Heart right ventricle (tissue), 16 donors: ENCODE measurements around the gene KRT86. TPM values are rescaled to one million over a fixed set of nuclear protein-coding genes. Genes with fewer than 3 reads are reported as not detected.

Source experiments
- ATAC-seq, 8 donors: fragments of 200-7000 bp; cut with Tn5 transposase; one replicate each; pipeline ENCODE4 v1.9.1; 2020; ENCODE audit warnings: mild to moderate bottlenecking in 8 of 8, moderate library complexity in 8 of 8, moderate number of reproducible peaks in 1 of 8
- DNase-seq, 2 donors: peaks; one replicate each; pipeline ENCODE4 v3.0.0-alpha.2; 2020
- H3K27ac ChIP-seq, 10 donors: fragments of 200-600 bp; sonication (generic) in 2 of 10; one replicate each; pipeline versions ENCODE4 v1.5.0 to v1.8.0; 2020 to 2022; ENCODE audit warnings: mild to moderate bottlenecking in 3 of 10
- H3K27me3 ChIP-seq, 7 donors: fragments of 200-600 bp; one replicate each; pipeline ENCODE4 v1.8.0; 2021 to 2022; ENCODE audit warnings: mild to moderate bottlenecking in 2 of 7
- H3K36me3 ChIP-seq, 9 donors: fragments of 200-600 bp; sonication (generic) in 1 of 9; one replicate each; pipeline versions ENCODE4 v1.5.0 to v1.8.0; 2020 to 2022; ENCODE audit warnings: mild to moderate bottlenecking in 2 of 9
- H3K4me1 ChIP-seq, 9 donors: fragments of 200-600 bp; sonication (generic) in 1 of 9; one replicate each; pipeline versions ENCODE4 v1.5.0 to v1.8.0; 2020 to 2022; ENCODE audit warnings: mild to moderate bottlenecking in 4 of 9
- H3K4me3 ChIP-seq, 10 donors: fragments of 200-600 bp; sonication (generic) in 2 of 10; one replicate each; pipeline versions ENCODE4 v1.5.0 to v1.8.0; 2020 to 2022; ENCODE audit warnings: mild to moderate bottlenecking in 7 of 10, moderate library complexity in 2 of 10
- H3K9me3 ChIP-seq, 11 donors: fragments of 200-600 bp in 10 of 11; sonication (generic) in 2 of 11; one replicate each; pipeline versions ENCODE4 v1.5.0 to v1.8.0; 2013 to 2022; ENCODE audit warnings: mild to moderate bottlenecking in 2 of 11, control low read depth in 1 of 11, moderate library complexity in 1 of 11
- WGBS, 2 donors: extraction: QIAGEN DNeasy Blood & Tissue Kit; methylation state at CpG; one replicate each; pipeline ENCODE4 v1.1.7; 2013; ENCODE audit warnings: inconsistent platforms in 1 of 2; 5-methylcytosine and 5-hydroxymethylcytosine counted together
- intact Hi-C, 10 donors: fragments of 100-400 bp; cut with DNase I; formaldehyde crosslinking; loops; one replicate each; pipeline versions ENCODE4 v1.11.1 to v1.14.2; 2022
- polyA plus RNA-seq, 2 donors: library from polyadenylated mRNA; stranded (reverse); fragments of 200-250 nt; gene quantifications; one replicate each; pipeline ENCODE4 v1.2.3, GENCODE V29; 2013
- total RNA-seq, 10 donors: library from RNA; stranded (reverse); fragmentation: NEBNext Ultra II Directional in 3 of 10; extraction: Animal tissue kit (Norgen Biotek cat#: 25700) in 3 of 10; gene quantifications; one replicate each; pipeline versions ENCODE4 v1.2.1 to v1.2.4, GENCODE V29; 2021 to 2023
- TF ChIP-seq, protein P1 (sequence below), 9 donors: fragments of 200-600 bp; sonication (generic) in 2 of 9; IDR thresholded peaks; one replicate each; pipeline versions ENCODE4 v1.5.0 to v1.8.0; 2021 to 2022; ENCODE audit warnings: antibody characterized with exemption in 9 of 9, mild to moderate bottlenecking in 5 of 9, moderate library complexity in 1 of 9
- donor health status: Arrhythmogenic right ventricular cardiomyopathy.
- donor health status: ischemic (EF 13 %, LVEDD 7.1; RV severe dilation, severe dysfunction).
- donor health status: healthy with polysubstance abuse.
- donor health status: DM: no; HTN: yes; CAD: no.
- donor health status: DM: no; HTN: no; CAD: no.
- donor health status: ischemic (EF 25% LVEDD 6.9; RV normal size, moderate dysfunction).
- donor health status: ischemic (EF 25% LVEDD 5.7; RV mildly dilated, moderate dysfunction).
- donor health status: healthy.
- donor health status: DM: yes; HTN: yes; CAD: no.
- donor health status: Ischemic cardiomyopathy.
- donor health status: ischemic (EF 35%, LVEDD 5.7; RV mildly dilated, moderate dysfunction).
- donor health status: nonischemic (EF 11% LVEDD 7.7; RV severe dilation, severe dysfunction).
- donor health status: DM: yes; HTN: yes; CAD: no.
- donor health status: PGD.
- donor health status: ischemic (EF 29% LVEDD 5.4; RV normal size, mild dysfunction).
- donor health status: nonischemic (EF 23%, LVEDD 6.1; RV moderate dilation, normal function).

Gene KRT86
- total and polyA plus RNA-seq, 12 donors: 0.01 to 0.19 TPM; not detected in 10

DNA sequence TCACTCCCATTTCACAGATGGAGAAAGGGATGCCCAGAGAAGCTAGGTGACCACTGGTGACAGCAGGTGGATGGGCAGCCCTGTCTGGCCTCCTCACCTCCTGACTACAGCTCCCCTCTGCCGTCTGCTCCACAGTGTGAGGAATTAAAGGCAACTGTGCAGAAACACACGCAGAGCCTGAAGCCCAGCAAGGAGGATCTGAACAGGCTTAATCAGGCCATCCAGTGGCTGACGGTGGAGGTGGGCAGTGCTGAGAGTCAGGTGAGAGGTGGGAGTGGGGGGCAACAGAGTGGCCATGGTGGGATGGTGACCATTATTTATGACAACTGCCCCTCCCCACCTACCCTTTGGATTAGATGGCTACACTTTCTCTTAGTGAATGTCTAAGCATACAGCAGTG lies 1.2 kb downstream of the KRT86 start:
- intact Hi-C loops: loop anchor here in 5 of 10 donors (5.0 to 10.0 kb wide), 5 partner anchors 58 to 118 kb away; no protein-coding TSS in a partner anchor
- no peak overlapping the region for H3K4me3 ChIP-seq
- H3K36me3 ChIP-seq: no peaks in the 10 kb centered on the region
- H3K27ac ChIP-seq: no peak overlapping the region
- H3K4me1 ChIP-seq: peaks cover 0 to 22% (median 6%) of the 10 kb centered on the region in 9 donors
- no peak for ATAC-seq
- H3K9me3 ChIP-seq: no peaks in the 10 kb centered on the region
- WGBS, 2 donors: 65 to 81% methylated on average over 3 of the region's 3 CpGs
- TF ChIP-seq, protein P1, sequence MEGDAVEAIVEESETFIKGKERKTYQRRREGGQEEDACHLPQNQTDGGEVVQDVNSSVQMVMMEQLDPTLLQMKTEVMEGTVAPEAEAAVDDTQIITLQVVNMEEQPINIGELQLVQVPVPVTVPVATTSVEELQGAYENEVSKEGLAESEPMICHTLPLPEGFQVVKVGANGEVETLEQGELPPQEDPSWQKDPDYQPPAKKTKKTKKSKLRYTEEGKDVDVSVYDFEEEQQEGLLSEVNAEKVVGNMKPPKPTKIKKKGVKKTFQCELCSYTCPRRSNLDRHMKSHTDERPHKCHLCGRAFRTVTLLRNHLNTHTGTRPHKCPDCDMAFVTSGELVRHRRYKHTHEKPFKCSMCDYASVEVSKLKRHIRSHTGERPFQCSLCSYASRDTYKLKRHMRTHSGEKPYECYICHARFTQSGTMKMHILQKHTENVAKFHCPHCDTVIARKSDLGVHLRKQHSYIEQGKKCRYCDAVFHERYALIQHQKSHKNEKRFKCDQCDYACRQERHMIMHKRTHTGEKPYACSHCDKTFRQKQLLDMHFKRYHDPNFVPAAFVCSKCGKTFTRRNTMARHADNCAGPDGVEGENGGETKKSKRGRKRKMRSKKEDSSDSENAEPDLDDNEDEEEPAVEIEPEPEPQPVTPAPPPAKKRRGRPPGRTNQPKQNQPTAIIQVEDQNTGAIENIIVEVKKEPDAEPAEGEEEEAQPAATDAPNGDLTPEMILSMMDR (IDR thresholded peaks at IDR 0.05): no peak
- no peak for DNase-seq
- peaks cover 0 to 58% (median 32%) of the 10 kb centered on the region in 7 donors for H3K27me3 ChIP-seq

DNA sequence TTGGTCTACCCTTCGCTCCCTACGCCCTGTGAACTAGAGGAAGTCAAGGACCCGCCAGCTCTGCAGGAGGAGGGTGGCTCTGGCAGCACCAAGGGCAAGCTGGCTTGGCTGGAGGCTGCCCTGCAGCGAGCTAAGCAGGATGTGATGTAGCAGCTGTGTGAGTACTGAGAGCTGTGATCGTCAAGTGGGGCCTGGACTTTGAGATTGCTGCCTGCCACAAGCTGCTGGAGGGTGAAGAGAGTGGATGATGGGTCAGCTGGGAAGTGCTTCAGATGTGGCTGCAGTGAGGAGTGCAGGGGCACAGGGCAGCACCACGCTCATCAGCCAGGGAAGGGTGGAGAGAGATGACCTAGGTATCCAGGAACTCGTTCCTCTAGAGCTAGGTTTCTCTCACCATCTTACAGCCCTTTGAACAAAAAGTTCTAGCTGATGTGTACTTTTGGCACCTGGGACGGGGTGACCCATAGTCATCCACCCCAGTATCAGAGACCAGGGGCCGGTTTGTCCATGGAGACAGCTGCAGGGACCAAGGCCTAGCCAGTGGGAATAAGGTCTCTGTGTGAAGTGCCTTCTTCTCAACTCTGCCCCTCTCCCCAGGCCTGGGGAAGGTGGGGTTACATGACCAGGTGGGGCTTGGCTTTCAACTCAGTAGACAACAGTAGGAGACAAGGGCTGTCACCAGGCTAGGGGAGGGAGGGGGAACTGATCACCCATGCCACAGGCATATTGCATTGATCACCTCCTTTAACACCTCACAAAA lies 3.2 kb downstream of the KRT86 start:
- H3K27ac ChIP-seq: no peak overlapping the region
- TF ChIP-seq, protein P1 (IDR thresholded peaks at IDR 0.05): no peak
- H3K9me3 ChIP-seq: no peaks in the 10 kb centered on the region
- no peak for DNase-seq
- peaks cover 0 to 32% (median 10%) of the 10 kb centered on the region in 9 donors for H3K4me1 ChIP-seq
- 87% methylated on average over 9 of the region's 9 CpGs for WGBS, 2 donors
- intact Hi-C loops: loop anchor here in 5 of 10 donors (5.0 to 10.0 kb wide), 5 partner anchors 60 to 120 kb away; no protein-coding TSS in a partner anchor
- H3K27me3 ChIP-seq: peaks cover 0 to 55% (median 27%) of the 10 kb centered on the region in 7 donors
- no peak overlapping the region for H3K4me3 ChIP-seq
- no peak for ATAC-seq
- no peaks in the 10 kb centered on the region for H3K36me3 ChIP-seq

DNA sequence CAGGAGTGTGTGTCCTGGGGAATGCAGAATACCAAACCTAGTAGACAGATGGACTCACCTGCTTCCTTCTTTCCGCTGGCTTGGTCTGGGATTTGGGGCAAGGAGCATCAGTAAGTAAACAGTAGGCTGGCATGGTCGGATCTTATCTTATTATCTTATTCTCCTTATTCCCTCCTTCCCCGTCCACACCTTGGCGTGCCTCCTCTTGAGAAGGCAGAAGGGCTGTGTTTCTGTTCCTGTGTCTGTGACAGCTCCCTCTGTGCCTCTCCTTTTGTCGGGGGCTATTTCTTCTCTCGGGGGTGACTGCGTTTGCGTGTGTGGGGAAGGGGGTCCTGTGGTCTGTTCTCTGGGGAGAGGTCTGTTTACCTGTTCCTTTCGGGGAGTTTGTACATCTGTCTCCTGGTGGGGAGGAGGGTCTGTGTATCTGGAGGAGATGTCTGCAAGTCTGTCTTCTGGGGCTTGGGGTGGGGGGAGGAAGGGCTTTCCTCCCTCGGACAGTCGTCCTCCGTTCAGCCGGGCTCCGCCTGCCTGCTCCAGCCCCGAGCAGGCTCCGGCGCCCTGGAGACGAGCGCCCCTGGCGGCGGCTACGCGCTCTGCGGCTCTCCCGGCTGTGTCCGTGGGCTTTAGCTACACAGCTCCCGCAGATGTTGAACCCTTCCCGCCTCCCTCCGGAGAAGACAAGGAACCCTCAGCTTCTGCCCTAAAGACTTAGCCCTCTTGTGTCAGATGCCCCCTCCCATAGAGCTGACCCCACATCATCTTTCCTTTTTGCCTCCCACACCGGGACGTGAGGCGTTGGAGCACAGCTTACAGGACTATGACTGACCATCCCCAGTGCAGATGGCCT lies 4.4 kb downstream of the KRT86 start:
- Histone ChIP-seq H3K9me3 (no peaks in the 10 kb centered on the region), H3K36me3 (no peaks in the 10 kb centered on the region), H3K4me1 (peaks cover 0 to 32% (median 10%) of the 10 kb centered on the region in 9 donors), H3K27ac (no peak overlapping the region), H3K27me3 (peaks cover 0 to 49% (median 24%) of the 10 kb centered on the region in 7 donors), H3K4me3 (no peak overlapping the region)
- DNase-seq (peak; percentile 62 to 82), ATAC-seq (peak; percentile 88 to 96 (median 92))
- intact Hi-C loops: loop anchor here in 5 of 10 donors (5.0 to 10.0 kb wide), 5 partner anchors 61 to 121 kb away; no protein-coding TSS in a partner anchor
- TF ChIP-seq, protein P1 (IDR thresholded peaks at IDR 0.05): peak; percentile 91 to 99 (median 98)
- WGBS, 2 donors: 17 to 20% methylated on average over 29 to 32 of the region's 32 CpGs
